ENCODE data around the gene PPIL1.

The PPIL1 gene

GRCh38 chr6:36807750-36808149 is 66.9 kb downstream of the PPIL1 start:
- TF ChIP-seq POLR2AphosphoS5 (IDR thresholded peaks at IDR 0.05; ENCODE audit: low read depth, low read length): no peak
- no peak for TF ChIP-seq FOXP2 (optimal IDR thresholded peaks at IDR 0.05; ENCODE audit: borderline replicate concordance, extremely low read depth, extremely low read length, insufficient read depth)
- TF ChIP-seq REST (IDR thresholded peaks at IDR 0.05; ENCODE audit: insufficient read depth in 1 of 2, low read depth in 2 of 2, low read length in 2 of 2): no peak
- no peak for TF ChIP-seq TAF1 (IDR thresholded peaks at IDR 0.05; ENCODE audit: borderline replicate concordance, insufficient read depth, low read length)
- no peak for TF ChIP-seq SIN3A (IDR thresholded peaks at IDR 0.05; ENCODE audit: borderline replicate concordance, insufficient read depth, low read length)

- TF ChIP-seq TAF1 (IDR thresholded peaks at IDR 0.05; ENCODE audit: borderline replicate concordance, insufficient read depth, low read length) (no peak), REST (IDR thresholded peaks at IDR 0.05; ENCODE audit: insufficient read depth in 1 of 2, low read depth in 2 of 2, low read length in 2 of 2) (no peak), SIN3A (IDR thresholded peaks at IDR 0.05; ENCODE audit: borderline replicate concordance, insufficient read depth, low read length) (no peak), POLR2AphosphoS5 (IDR thresholded peaks at IDR 0.05; ENCODE audit: low read depth, low read length) (no peak), FOXP2 (optimal IDR thresholded peaks at IDR 0.05; ENCODE audit: borderline replicate concordance, extremely low read depth, extremely low read length, insufficient read depth) (no peak)
Observed at GRCh38 chr6:36807143-36807542, 67.5 kb downstream of the PPIL1 start.

DNA sequence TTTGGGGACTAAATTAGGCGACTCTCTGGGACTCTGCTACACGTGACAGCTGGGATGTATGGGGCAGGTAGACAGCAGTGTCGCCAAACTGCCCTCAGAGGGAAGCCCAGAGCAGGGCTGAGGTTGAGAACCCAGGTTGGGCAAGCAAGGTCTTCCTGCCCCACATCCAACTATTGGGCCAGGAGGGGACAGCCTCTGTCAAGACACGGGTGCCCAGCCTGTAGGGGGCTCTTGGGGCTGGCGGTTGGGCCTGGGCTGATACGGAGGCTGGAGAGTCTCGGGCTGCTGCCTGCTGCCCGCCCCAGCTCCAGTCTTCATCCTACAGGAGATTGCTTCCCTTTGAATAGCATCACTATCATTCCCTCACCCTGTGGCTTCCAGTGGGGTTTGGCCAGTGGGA is 68.7 kb downstream of the PPIL1 start:
- TF ChIP-seq POLR2AphosphoS5 (IDR thresholded peaks at IDR 0.05; ENCODE audit: low read depth, low read length) (no peak), TAF1 (IDR thresholded peaks at IDR 0.05; ENCODE audit: borderline replicate concordance, insufficient read depth, low read length) (no peak), REST (IDR thresholded peaks at IDR 0.05; ENCODE audit: insufficient read depth in 1 of 2, low read depth in 2 of 2, low read length in 2 of 2) (no peak), SIN3A (IDR thresholded peaks at IDR 0.05; ENCODE audit: borderline replicate concordance, insufficient read depth, low read length) (no peak), FOXP2 (optimal IDR thresholded peaks at IDR 0.05; ENCODE audit: borderline replicate concordance, extremely low read depth, extremely low read length, insufficient read depth) (no peak)

GRCh38 chr6:36805096-36805797 is 69.4 kb downstream of the PPIL1 start:
- no peak for TF ChIP-seq POLR2AphosphoS5 (IDR thresholded peaks at IDR 0.05; ENCODE audit: low read depth, low read length)
- no peak for TF ChIP-seq TAF1 (IDR thresholded peaks at IDR 0.05; ENCODE audit: borderline replicate concordance, insufficient read depth, low read length)
- no peak for TF ChIP-seq REST (IDR thresholded peaks at IDR 0.05; ENCODE audit: insufficient read depth in 1 of 2, low read depth in 2 of 2, low read length in 2 of 2)
- no peak for TF ChIP-seq FOXP2 (optimal IDR thresholded peaks at IDR 0.05; ENCODE audit: borderline replicate concordance, extremely low read depth, extremely low read length, insufficient read depth)
- no peak for TF ChIP-seq SIN3A (IDR thresholded peaks at IDR 0.05; ENCODE audit: borderline replicate concordance, insufficient read depth, low read length)

Measured in PFSK-1 (cell line).